Transverse colon (tissue), 4 donors: Measurements from ENCODE around the gene ANO9.

Experiments
- EP300 ChIP-seq: sonication (generic); formaldehyde crosslinking; IDR thresholded peaks from one replicate; pipeline ENCODE4 v1.6.1; 2017; ENCODE audit warnings: antibody characterized with exemption, low read depth
- POLR2A ChIP-seq: fragments of 450-650 bp; IDR thresholded peaks from one replicate; pipeline ENCODE4 v1.6.1; 2016; ENCODE audit warnings: antibody characterized with exemption, mild to moderate bottlenecking, moderate library complexity
- POLR2AphosphoS5 ChIP-seq, 3 donors: sonication (generic); formaldehyde crosslinking; IDR thresholded peaks; one replicate each; pipeline ENCODE4 v1.6.1; 2016; ENCODE audit warnings: antibody characterized with exemption in 3 of 3
- TF ChIP-seq, protein P1 (sequence below), 5 experiments: fragments of 200-600 bp in 3 of 5; fragments of 450-650 bp in 2 of 5; sonication (generic) in 3 of 5; IDR thresholded peaks; 1 replicate in 2 of 5; 2 replicates in 3 of 5; pipeline ENCODE4 v1.5.1; 2016 to 2017; ENCODE audit warnings: antibody characterized with exemption in 5 of 5, inconsistent platforms in 3 of 5, mild to moderate bottlenecking in 2 of 5, moderate library complexity in 1 of 5

DNA sequence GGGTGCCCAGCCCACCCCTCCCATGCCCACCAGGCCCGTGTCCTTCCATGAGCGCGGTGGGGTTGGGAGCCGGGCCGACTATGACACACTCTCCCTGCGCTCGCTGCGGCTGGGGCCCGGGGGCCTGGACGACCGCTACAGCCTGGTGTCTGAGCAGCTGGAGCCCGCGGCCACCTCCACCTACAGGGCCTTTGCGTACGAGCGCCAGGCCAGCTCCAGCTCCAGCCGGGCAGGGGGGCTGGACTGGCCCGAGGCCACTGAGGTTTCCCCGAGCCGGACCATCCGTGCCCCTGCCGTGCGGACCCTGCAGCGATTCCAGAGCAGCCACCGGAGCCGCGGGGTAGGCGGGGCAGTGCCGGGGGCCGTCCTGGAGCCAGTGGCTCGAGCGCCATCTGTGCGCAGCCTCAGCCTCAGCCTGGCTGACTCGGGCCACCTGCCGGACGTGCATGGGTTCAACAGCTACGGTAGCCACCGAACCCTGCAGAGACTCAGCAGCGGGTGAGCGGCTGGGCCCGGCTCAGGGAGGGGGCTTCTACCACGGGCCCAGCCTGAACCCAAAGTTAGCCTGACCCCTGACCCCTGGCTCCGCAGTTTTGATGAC is 44.8 kb downstream of the ANO9 start:
- TF ChIP-seq, protein P1, sequence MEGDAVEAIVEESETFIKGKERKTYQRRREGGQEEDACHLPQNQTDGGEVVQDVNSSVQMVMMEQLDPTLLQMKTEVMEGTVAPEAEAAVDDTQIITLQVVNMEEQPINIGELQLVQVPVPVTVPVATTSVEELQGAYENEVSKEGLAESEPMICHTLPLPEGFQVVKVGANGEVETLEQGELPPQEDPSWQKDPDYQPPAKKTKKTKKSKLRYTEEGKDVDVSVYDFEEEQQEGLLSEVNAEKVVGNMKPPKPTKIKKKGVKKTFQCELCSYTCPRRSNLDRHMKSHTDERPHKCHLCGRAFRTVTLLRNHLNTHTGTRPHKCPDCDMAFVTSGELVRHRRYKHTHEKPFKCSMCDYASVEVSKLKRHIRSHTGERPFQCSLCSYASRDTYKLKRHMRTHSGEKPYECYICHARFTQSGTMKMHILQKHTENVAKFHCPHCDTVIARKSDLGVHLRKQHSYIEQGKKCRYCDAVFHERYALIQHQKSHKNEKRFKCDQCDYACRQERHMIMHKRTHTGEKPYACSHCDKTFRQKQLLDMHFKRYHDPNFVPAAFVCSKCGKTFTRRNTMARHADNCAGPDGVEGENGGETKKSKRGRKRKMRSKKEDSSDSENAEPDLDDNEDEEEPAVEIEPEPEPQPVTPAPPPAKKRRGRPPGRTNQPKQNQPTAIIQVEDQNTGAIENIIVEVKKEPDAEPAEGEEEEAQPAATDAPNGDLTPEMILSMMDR (IDR thresholded peaks at IDR 0.05) = peak in 4 of 5 experiments; percentile 22 to 41 (median 37)
- TF ChIP-seq EP300 (no peak), POLR2A (no peak), POLR2AphosphoS5 (IDR thresholded peaks at IDR 0.05) (no peak)
